ENCODE results near the gene MAG.

MAG gene

DNA sequence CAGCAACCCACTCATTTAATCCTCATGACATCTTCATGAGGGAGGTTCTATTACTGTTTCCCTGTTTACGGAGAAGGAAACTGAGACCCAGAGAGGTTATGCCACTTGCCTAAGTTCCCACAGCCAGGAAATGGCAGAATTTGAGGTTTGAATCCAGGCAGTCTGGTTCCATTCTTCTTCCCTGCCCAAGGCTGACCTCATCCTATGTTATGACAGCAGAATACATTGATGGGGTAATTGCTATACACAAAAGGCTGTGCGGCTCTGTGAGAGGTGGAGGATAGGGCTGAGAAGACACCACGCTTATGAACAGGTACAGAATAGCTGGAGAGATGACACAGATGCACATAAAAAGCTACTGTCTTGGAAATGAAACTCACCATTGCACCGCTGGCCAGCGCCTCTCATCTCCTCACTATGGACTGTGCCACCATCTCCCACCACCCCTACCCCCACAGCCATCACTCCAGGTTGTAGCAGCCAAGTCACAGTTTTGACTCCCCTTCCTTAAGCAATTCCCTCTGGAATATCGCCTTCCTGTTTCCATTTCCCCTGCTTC, 11.5 kb downstream of the MAG start:
- Histone ChIP-seq H3K4me3 (no peak overlapping the region), H3K27ac (no peak overlapping the region)
- no peak for DNase-seq (ENCODE audit: low spot score)
- TF ChIP-seq, protein P1, sequence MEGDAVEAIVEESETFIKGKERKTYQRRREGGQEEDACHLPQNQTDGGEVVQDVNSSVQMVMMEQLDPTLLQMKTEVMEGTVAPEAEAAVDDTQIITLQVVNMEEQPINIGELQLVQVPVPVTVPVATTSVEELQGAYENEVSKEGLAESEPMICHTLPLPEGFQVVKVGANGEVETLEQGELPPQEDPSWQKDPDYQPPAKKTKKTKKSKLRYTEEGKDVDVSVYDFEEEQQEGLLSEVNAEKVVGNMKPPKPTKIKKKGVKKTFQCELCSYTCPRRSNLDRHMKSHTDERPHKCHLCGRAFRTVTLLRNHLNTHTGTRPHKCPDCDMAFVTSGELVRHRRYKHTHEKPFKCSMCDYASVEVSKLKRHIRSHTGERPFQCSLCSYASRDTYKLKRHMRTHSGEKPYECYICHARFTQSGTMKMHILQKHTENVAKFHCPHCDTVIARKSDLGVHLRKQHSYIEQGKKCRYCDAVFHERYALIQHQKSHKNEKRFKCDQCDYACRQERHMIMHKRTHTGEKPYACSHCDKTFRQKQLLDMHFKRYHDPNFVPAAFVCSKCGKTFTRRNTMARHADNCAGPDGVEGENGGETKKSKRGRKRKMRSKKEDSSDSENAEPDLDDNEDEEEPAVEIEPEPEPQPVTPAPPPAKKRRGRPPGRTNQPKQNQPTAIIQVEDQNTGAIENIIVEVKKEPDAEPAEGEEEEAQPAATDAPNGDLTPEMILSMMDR (IDR thresholded peaks at IDR 0.05): no peak

DNA sequence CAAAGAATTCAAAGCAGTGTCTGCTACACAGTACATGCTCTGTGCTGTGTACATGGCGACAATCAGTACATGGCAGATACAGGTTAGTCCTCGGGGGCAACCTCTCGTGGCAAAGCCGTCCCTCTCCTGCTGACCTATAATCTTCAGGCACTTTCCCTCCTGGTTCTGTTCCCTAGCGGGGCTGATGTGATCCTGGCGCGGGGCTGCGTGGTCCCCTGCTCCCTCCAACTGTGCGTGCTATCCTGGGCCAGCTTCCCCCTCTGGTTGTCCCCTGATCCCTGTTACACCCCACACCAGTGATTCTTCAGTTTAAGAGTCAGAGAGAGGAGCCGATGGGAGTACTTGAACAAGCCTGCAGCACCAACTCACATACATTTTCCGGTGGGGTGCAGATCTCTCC, 12.1 kb downstream of the MAG start:
- TF ChIP-seq, protein P1 (IDR thresholded peaks at IDR 0.05): no peak
- DNase-seq (ENCODE audit: low spot score): no peak
- no peak overlapping the region for H3K4me3 ChIP-seq
- no peak overlapping the region for H3K27ac ChIP-seq

DNA sequence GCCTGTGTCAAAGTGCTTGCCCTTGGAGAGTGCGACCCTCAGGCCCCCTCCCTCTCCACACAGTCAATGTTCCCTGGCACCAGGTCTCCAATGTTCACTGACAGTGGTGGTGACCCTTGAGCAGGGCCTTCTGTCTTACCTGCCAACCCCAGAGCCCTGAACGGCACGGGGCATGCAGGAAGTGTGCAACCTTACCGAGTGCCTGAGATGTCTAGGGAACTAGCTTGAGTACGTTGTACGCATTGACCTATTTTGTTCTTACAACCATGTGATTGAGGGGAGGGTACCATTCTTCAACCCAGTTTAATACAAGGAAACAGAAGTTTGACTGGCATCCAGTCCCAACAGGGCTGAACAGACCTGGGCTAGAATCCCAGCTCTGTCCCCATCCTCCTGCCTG, 13.2 kb downstream of the MAG start:
- no peak for DNase-seq (ENCODE audit: low spot score)
- H3K4me3 ChIP-seq: no peak overlapping the region
- no peak overlapping the region for H3K27ac ChIP-seq
- TF ChIP-seq, protein P1 (IDR thresholded peaks at IDR 0.05): no peak

DNA sequence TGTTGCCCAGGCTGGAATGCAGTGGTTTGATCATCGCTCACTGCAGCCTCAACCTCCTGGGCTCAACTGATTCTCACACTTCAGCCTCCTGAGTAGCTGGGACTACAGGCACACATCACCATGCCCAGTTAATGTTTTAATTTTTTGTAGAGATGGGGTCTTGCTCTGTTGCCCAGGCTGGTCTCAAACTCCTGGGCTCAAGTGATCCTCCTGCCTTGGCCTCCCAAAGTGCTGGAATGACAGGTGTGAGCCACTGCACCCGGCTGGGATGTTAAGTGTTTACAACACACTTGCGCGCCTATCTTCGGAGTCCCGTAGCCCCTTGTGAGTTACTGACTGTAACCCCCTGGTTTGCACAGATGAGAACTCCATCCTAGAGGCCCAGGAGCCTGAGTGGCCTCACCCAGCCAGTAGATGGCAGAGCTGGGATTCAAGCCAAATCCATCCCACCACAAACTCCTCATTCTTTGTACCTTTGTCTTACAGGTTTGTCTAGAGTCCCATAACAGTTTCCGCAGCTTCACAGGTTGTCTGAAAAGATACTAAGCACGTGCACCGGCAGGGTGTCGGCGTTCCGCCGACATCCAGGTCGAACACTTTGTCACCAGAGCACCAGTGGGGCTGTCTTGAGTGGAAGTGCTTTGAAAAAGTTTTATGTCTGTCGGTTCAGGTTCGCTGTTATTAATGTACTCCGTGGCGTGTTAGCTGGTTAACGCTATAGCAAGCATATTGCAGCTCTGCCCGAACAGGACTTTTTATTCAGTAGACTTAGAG, 14.7 kb downstream of the MAG start:
- Histone ChIP-seq H3K27ac (no peak overlapping the region), H3K4me3 (no peak overlapping the region)
- DNase-seq (ENCODE audit: low spot score): no peak
- TF ChIP-seq, protein P1 (IDR thresholded peaks at IDR 0.05): no peak

DNA sequence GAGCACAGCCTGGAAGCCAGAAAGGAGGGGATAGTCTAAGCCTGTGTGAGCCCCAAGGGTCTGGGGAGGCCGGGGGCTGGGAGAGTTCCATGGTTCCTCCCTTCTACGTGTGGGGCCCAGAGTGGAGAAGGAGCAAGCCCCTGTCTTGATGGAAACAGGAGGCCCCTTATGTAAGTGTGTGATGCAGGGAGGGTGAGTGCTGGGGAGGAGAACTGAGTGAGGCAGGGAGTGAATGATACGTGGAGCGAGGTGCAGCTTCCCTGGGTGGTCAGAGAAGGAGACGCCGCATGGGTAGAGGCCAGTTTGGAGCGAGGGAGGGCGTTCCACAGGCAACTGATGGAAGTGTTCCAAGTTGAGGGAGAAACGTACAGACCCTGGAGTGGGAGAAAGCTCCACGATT, 16.0 kb downstream of the MAG start:
- no peak overlapping the region for H3K4me3 ChIP-seq
- H3K27ac ChIP-seq: no peak overlapping the region
- no peak for DNase-seq (ENCODE audit: low spot score)
- TF ChIP-seq, protein P1 (IDR thresholded peaks at IDR 0.05): no peak

DNA sequence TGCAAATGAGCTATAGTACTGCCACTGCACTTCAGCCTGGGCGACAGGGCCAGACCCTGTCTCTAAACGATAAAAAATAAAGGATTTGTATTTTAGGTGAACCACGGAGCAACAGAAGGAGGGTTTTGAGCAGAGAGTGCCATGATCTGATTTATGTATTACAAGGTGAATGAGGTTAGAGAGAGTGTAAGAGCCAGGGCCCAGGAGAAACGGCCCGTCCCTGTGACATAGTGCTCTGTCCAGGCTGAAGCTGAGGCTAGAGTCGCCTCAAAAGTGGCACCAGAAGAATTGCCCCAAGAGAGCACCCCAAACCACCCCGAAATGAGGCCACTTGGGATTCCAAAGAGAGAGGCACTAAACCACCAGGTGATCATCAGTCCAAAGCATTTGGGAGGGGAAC, 16.9 kb downstream of the MAG start:
- no peak overlapping the region for H3K27ac ChIP-seq
- DNase-seq (ENCODE audit: low spot score): no peak
- H3K4me3 ChIP-seq: no peak overlapping the region
- TF ChIP-seq, protein P1 (IDR thresholded peaks at IDR 0.05): no peak

Measured in coronary artery (tissue), 2 donors.